GM18873 (cell line): Measurements from ENCODE around the gene CNOT3.
A peak's percentile ranks its signal among the peaks of the same experiment; 100 is the strongest.

ENCODE experiments used
- ATAC-seq: cut with Tn5 transposase; IDR thresholded peaks from one replicate; pipeline ENCODE4 v1.9.1; 2021; ENCODE audit warnings: mild to moderate bottlenecking, moderate library complexity, moderate number of reproducible peaks; ENCODE audit not compliant: unreplicated experiment, low FRiP score

CNOT3 gene

GRCh38 chr19:54115109-54116063 is 22.2 kb upstream of the CNOT3 start, which contains the start of the genes PRPF31 and TFPT:
PRPF31 (plus strand) TSS chr19:54115754; CDS start chr19:54118279, 2,525 bp downstream.
TFPT (minus strand) TSS chr19:54115657; CDS start chr19:54115269, 388 bp downstream.
- peak; percentile 68 for ATAC-seq

- no peak for ATAC-seq
Observed at GRCh38 chr19:54121259-54121658, 16.3 kb upstream of the CNOT3 start.

- ATAC-seq: no peak
Observed at GRCh38 chr19:54123682-54124081, 13.9 kb upstream of the CNOT3 start.

GRCh38 chr19:54124393-54124792 is 13.2 kb upstream of the CNOT3 start:
- no peak for ATAC-seq

DNA sequence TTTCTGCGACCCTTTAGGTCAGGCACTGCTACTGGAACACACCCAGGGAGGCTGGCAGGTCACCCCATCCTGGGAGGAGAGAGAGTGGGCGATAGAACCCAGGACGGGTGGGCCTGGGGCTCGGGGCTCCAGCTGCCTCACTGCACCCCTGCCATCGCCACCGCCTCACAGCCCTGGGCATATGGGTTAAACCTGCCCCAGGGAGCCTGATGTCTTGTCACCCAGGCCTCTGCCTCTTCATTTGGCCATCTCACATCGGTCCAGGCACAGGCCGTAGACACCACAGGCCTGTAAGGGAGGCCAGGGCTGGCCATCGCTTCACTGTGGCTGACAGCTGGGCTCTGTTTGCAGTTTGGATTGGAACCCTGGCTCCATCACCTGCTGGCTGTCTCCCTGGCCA is 11.8 kb upstream of the CNOT3 start:
- ATAC-seq: no peak

- no peak for ATAC-seq
Observed at GRCh38 chr19:54127688-54128440, 9.7 kb upstream of the CNOT3 start.

- ATAC-seq: no peak
Observed at GRCh38 chr19:54128441-54128725, 9.2 kb upstream of the CNOT3 start.

DNA sequence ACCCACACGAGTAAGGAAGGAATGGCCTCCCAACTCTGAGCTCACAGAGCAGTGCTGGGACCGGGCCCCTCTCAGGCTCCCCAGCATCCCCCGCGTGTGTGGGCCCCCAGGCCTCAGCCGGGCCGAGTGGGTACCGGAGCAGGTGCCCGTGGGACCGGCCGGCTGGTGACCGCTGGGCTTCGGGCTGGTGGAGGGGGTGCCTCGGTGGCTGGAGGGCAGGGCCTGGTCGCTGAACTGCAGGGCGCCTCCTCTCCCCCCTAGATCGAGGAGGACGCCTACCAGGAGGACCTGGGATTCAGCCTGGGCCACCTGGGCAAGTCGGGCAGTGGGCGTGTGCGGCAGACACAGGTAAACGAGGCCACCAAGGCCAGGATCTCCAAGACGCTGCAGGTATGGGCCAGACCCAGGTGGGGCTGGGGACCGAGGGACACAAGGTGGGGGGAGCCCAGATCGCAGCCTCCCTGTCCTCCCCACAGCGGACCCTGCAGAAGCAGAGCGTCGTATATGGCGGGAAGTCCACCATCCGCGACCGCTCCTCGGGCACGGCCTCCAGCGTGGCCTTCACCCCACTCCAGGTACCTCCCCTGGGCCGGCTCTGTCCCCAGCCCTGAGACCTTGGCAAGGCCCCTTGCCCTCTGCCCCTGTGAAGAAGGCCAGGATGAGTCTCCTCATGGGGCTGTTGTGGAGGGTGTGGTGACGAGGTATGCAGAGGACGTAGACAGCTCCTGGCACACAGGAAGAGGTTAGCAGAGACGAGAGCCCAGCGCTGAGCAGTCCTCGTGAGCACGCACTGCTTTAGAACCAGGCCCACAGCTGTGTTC is 8.6 kb upstream of the CNOT3 start:
- ATAC-seq: no peak

- no peak for ATAC-seq
Observed at GRCh38 chr19:54129617-54129996, 8.0 kb upstream of the CNOT3 start.

GRCh38 chr19:54133312-54133956 is 4.1 kb upstream of the CNOT3 start:
- ATAC-seq: no peak

GRCh38 chr19:54133957-54134590 is 3.5 kb upstream of the CNOT3 start:
- ATAC-seq: no peak

DNA sequence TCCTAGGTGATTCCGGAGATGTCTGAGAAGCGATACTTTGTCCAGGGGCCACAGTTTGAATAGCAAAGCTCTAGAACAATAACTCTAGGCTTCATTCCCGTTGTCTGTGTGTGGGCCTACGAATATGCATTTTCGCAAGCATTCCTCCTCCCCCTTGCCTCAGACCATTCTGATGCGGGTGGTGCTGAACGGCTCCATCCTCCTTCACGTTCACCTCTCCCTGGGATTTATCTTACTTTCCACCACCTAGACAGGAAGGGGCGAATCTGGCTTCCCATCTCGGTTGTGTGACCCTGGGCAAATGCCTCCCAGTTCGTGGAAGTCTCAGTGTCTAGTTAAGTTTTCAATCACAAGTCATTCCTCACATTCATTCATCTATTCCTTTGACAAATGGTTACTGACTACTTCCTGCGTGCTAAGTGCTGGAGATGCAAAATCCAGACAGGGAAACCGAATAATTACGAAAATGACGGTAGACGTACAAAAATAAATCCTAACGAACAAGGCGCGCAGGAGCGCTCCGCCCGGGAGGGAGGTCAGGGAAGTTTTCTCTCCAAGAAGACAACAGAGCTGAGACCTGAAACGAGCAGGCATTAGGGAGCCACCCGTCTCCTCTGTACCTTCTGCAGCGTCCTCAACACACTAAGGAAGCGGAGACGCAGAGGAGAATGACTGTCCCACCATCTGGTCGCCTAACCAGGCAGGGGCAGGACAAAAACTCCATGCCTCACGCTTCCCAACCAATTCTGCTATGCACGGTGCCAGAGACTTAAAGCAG is 1.3 kb upstream of the CNOT3 start:
- ATAC-seq: peak; percentile 0

DNA sequence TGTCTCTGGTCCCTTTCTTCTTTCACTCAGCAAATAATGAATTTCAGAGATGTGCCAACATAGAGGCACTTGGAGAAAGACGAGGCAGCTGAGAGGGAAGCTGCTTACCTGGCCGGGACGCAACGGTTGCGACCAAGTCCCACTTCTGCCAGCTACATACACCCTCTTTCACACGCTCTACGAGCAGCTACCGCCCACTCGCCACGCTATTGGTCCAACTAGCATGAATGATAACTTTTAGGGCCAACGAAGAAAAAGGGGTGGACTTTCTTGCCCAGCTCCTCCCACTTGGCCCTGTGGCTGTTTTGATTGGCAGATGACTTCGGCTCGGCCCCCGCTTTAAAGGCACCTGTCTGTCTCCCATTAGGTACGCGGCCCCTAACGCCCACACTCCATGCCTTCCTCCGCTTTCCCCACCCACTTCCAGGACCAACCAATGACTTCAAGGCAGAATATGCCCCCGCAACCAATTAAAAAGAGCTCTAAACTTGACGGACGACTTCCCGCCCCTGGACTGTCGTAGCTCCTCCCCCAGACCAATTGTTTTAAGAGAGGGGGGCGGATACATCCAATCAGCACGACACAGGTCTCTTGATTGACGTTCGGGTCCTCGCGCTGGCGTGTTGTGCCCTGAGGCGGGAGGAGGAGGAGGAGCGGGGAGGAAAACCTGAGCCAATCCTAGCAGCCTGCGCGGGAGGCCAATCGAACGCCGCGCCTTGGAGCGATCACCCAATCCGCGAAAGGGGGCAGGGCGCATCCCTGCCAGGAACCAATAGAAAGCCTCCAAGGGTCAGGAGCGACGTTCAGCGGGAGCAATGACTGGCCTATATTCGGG is 481 bp upstream of the CNOT3 start:
- peak; percentile 82 for ATAC-seq

GRCh38 chr19:54138489-54139256 is 1.1 kb downstream of the CNOT3 start:
- ATAC-seq: no peak

GRCh38 chr19:54141356-54141755 is 3.8 kb downstream of the CNOT3 start:
- ATAC-seq: no peak

DNA sequence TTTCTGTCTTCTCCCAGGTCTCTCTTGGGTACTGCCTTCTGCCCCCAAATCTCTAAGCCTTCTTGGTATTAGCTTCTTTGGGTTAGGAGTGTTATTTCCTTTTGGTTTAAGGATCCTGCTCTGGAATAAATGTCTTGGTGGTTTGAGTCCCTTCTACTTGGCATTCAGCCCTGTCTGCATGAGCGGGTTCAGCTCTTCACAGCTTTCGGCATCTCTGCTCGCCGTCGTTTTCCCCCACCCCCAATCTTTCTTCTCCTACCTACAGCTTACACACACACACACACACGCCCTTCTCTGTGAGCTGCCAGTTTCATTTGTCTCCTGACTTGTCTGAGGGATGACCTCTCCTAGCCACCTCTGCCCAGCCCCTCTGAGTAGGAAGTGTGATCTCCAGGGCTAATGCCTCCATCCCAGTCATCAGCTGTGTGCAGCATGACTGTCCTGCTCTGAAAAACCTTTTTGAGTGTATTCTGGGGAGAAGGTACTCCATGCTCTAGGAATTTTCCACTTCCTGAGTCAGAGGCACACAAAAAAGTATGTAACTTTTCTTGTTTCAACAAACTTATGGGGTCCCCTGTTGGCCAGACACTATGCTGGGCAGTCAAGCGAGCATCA is 4.7 kb downstream of the CNOT3 start:
- ATAC-seq: no peak

DNA sequence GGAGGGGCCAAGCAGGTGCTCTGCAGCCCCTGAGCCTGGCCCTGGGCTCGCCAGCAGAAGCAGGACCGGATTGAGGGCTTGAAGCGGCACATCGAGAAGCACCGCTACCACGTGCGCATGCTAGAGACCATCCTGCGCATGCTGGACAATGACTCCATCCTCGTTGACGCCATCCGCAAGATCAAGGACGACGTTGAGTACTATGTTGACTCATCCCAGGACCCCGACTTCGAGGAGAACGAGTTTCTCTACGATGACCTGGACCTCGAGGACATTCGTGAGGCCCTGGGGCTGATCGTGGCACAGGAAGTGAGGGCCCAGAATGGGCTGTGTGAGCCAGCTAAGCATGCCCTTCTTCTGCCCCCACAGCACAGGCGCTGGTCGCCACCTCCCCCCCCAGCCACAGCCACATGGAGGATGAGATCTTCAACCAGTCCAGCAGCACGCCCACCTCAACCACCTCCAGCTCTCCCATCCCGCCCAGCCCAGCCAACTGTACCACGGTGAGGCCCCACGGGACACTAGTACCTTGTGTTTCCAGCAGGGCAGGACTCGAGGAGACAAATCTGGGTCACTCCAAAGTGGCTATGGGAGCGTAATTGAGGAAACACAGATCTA is 8.1 kb downstream of the CNOT3 start:
- no peak for ATAC-seq
